Stimulated activated CD8-positive, alpha-beta memory T cell treated with anti-CD3 and anti-CD28 coated beads, Interleukin-15, amount 100 ng/mL, for 24 hours (primary cell): ENCODE results near the gene SPAG16.

Experiments
- DNase-seq: peaks from one replicate; pipeline ENCODE4 v3.0.0-alpha.2; 2020; ENCODE audit warnings: low read depth

Gene SPAG16

GRCh38 chr2:213284105-213285090 lies at the start of gene SPAG16:
Gene SPAG16 (plus strand): TSS chr2:213284464.
- DNase-seq = peak; percentile 81

GRCh38 chr2:213234641-213235040 lies 49.6 kb upstream of the SPAG16 start:
- DNase-seq = no peak

- DNase-seq = no peak
These were observed 48.5 kb upstream of the SPAG16 start for GRCh38 chr2:213235741-213236140.

- DNase-seq = no peak
These were observed 47.0 kb upstream of the SPAG16 start for GRCh38 chr2:213237251-213237650.

- no peak for DNase-seq
These were observed 46.5 kb upstream of the SPAG16 start for GRCh38 chr2:213237787-213238186.

GRCh38 chr2:213238753-213239495 lies 45.3 kb upstream of the SPAG16 start:
- no peak for DNase-seq

- no peak for DNase-seq
These were observed 42.4 kb upstream of the SPAG16 start for GRCh38 chr2:213241817-213242216.

GRCh38 chr2:213242653-213243052 lies 41.6 kb upstream of the SPAG16 start:
- DNase-seq = no peak

- no peak for DNase-seq
These were observed 40.8 kb upstream of the SPAG16 start for GRCh38 chr2:213243189-213244044.

GRCh38 chr2:213246497-213247281 lies 37.6 kb upstream of the SPAG16 start:
- no peak for DNase-seq

- DNase-seq = no peak
These were observed 36.7 kb upstream of the SPAG16 start for GRCh38 chr2:213247566-213247965.

GRCh38 chr2:213248637-213249036 lies 35.6 kb upstream of the SPAG16 start:
- no peak for DNase-seq

- no peak for DNase-seq
These were observed 34.8 kb upstream of the SPAG16 start for GRCh38 chr2:213249502-213249901.

- no peak for DNase-seq
These were observed 32.6 kb upstream of the SPAG16 start for GRCh38 chr2:213251618-213252017.

- DNase-seq = no peak
These were observed 32.1 kb upstream of the SPAG16 start for GRCh38 chr2:213252206-213252605.

- DNase-seq = no peak
These were observed 31.1 kb upstream of the SPAG16 start for GRCh38 chr2:213253162-213253561.

- no peak for DNase-seq
These were observed 25.0 kb upstream of the SPAG16 start for GRCh38 chr2:213259266-213259665.

GRCh38 chr2:213261237-213261636 lies 23.0 kb upstream of the SPAG16 start:
- no peak for DNase-seq

- no peak for DNase-seq
These were observed 22.5 kb upstream of the SPAG16 start for GRCh38 chr2:213261715-213262114.

GRCh38 chr2:213265679-213266078 lies 18.6 kb upstream of the SPAG16 start:
- no peak for DNase-seq

- DNase-seq = no peak
These were observed 17.8 kb upstream of the SPAG16 start for GRCh38 chr2:213266421-213266820.
